Keratinocyte (primary cell): ENCODE results near the gene CEP152. TPM values are rescaled to one million over a fixed set of nuclear protein-coding genes. Genes with fewer than 3 reads are reported as not detected.

Experiments used
- DNase-seq: peaks from one replicate; pipeline ENCODE4 v3.0.0-alpha.2; 2011; ENCODE audit warnings: low read depth, missing footprints, low spot score
- FAIRE-seq: peaks from 2 replicates; lab custom pipeline; 2011; peaks lifted over from hg19 to GRCh38; lab: Jason Lieb, UNC
- H2AFZ ChIP-seq: 2 replicates; pipeline ENCODE4 v1.6.0; 2012; ENCODE audit warnings: low read length, control low read depth, inconsistent platforms; ENCODE audit not compliant: control insufficient read depth
- H3K27ac ChIP-seq: 2 replicates; pipeline ENCODE4 v1.5.1; 2011; ENCODE audit warnings: low read length; ENCODE audit not compliant: control insufficient read depth, insufficient read depth
- H3K27me3 ChIP-seq: 3 replicates; pipeline ENCODE4 v1.6.0; 2011; ENCODE audit warnings: low read length; ENCODE audit not compliant: control insufficient read depth, insufficient read depth; ENCODE audit errors: extremely low read depth
- H3K36me3 ChIP-seq, 2 experiments: 2 replicates in 1 of 2; 3 replicates in 1 of 2; pipeline ENCODE4 v1.5.1; 2011; ENCODE audit warnings: low read length in 2 of 2, mild to moderate bottlenecking in 1 of 2; ENCODE audit not compliant: control insufficient read depth in 2 of 2, insufficient read depth in 2 of 2; ENCODE audit errors: extremely low read depth in 1 of 2
- H3K4me1 ChIP-seq: 3 replicates; pipeline ENCODE4 v1.5.1; 2011; ENCODE audit warnings: low read length; ENCODE audit not compliant: control insufficient read depth, insufficient read depth; ENCODE audit errors: extremely low read depth
- H3K4me2 ChIP-seq: 3 replicates; pipeline ENCODE4 v1.6.0; 2011; ENCODE audit warnings: low read depth, low read length; ENCODE audit not compliant: control insufficient read depth, insufficient read depth; ENCODE audit errors: extremely low read depth
- H3K4me3 ChIP-seq, 3 experiments: fragments of 200-600 bp in 1 of 3; sonication (generic) in 1 of 3; 2 replicates in 2 of 3; 3 replicates in 1 of 3; pipeline ENCODE4 v1.5.1; 2011 to 2016; ENCODE audit warnings: low read length in 3 of 3, mild to moderate bottlenecking in 3 of 3, control low read depth in 2 of 3, inconsistent platforms in 1 of 3, low read depth in 1 of 3, mixed read lengths in 1 of 3, mixed run types in 1 of 3, moderate library complexity in 1 of 3; ENCODE audit not compliant: control insufficient read depth in 2 of 3, insufficient read depth in 2 of 3; ENCODE audit errors: extremely low read depth in 1 of 3
- H3K79me2 ChIP-seq: 2 replicates; pipeline ENCODE4 v1.6.0; 2012; ENCODE audit warnings: low read length; ENCODE audit not compliant: control insufficient read depth, insufficient read depth
- H3K9ac ChIP-seq: 3 replicates; pipeline ENCODE4 v1.6.0; 2011; ENCODE audit warnings: low read length; ENCODE audit not compliant: control insufficient read depth, insufficient read depth; ENCODE audit errors: extremely low read depth
- H3K9me1 ChIP-seq: 3 replicates; pipeline ENCODE4 v1.6.0; 2011; ENCODE audit warnings: low read length; ENCODE audit not compliant: control insufficient read depth, insufficient read depth; ENCODE audit errors: extremely low read depth
- H3K9me3 ChIP-seq: 2 replicates; pipeline ENCODE4 v1.5.1; 2012; ENCODE audit warnings: low read depth, low read length; ENCODE audit not compliant: control insufficient read depth
- H4K20me1 ChIP-seq: 3 replicates; pipeline ENCODE4 v1.6.0; 2011; ENCODE audit warnings: low read length; ENCODE audit not compliant: control insufficient read depth, insufficient read depth; ENCODE audit errors: extremely low read depth
- CTCF ChIP-seq, 3 experiments: IDR thresholded peaks in 1 of 3; conservative IDR thresholded peaks in 1 of 3; optimal IDR thresholded peaks in 1 of 3; 2 replicates in 2 of 3; 3 replicates in 1 of 3; pipeline versions ENCODE3 to v1.5.1; 2011; ENCODE audit warnings: low read length in 3 of 3, mild to moderate bottlenecking in 3 of 3, moderate library complexity in 2 of 3, control low read depth in 1 of 3, inconsistent platforms in 1 of 3; ENCODE audit not compliant: insufficient read depth in 2 of 3; ENCODE audit errors: extremely low read depth in 1 of 3
- EZH2 ChIP-seq: IDR thresholded peaks from one replicate; pipeline ENCODE4 v1.6.1; 2012; ENCODE audit warnings: inconsistent platforms, mild to moderate bottlenecking, low read length, moderate library complexity
- dilution Hi-C: fragments of 300-500 bp; cut with MboI; formaldehyde crosslinking; loops from one replicate; pipeline ENCODE4 v1.7.0; 2020; ENCODE audit warnings: low sequenced_read_pairs; ENCODE audit not compliant: extremely low pct_ligation_motif_present
- polyA plus RNA-seq, 5 experiments: library from polyadenylated mRNA; depleted of rRNA in 3 of 5; stranded (reverse) in 3 of 5; stranded (forward) in 1 of 5; unstranded in 1 of 5; fragments of >200 nt; gene quantifications; 1 replicate in 1 of 5; 2 replicates in 3 of 5; 3 replicates in 1 of 5; pipeline versions ENCODE4 v1.2.1 to v1.2.3, GENCODE V29; 2011 to 2012; ENCODE audit warnings: missing spikeins in 2 of 5, low read depth in 1 of 5, low replicate concordance in 1 of 5

Gene CEP152
- polyA plus RNA-seq, 1 donor (not counting 4 experiments of a cell fraction or from before 2014, with no cell fraction given) = 4.0 TPM

- no peak for TF ChIP-seq CTCF (optimal IDR thresholded peaks at IDR 0.05 in 1 of 3, IDR thresholded peaks at IDR 0.05 in 1 of 3, conservative IDR thresholded peaks at IDR 0.05 in 1 of 3; ENCODE audit: extremely low read depth in 1 of 3, insufficient read depth in 2 of 3, low read length in 3 of 3)
- TF ChIP-seq EZH2 = no peak
- Histone ChIP-seq H3K4me1 (no peaks in the 10 kb centered on the region), H3K36me3 (peaks cover 0 to 8% of the 10 kb centered on the region in 2 experiments), H3K9me3 (no peaks in the 10 kb centered on the region), H4K20me1 (no peaks in the 10 kb centered on the region), H3K27me3 (no peaks in the 10 kb centered on the region), H3K79me2 (no peaks in the 10 kb centered on the region), H3K27ac (no peak overlapping the region), H3K9me1 (no peaks in the 10 kb centered on the region), H3K4me3 (no peak overlapping the region), H2AFZ (no peak overlapping the region), H3K9ac (no peak overlapping the region), H3K4me2 (no peak overlapping the region)
- no peak for DNase-seq
- no peak for FAIRE-seq
- dilution Hi-C loops = no loop called here
Observed at GRCh38 chr15:48777645-48778330, 33.1 kb downstream of the CEP152 start.

GRCh38 chr15:48775546-48775945, 35.3 kb downstream of the CEP152 start:
- Histone ChIP-seq H3K9me1 (no peaks in the 10 kb centered on the region), H3K27ac (no peak overlapping the region), H3K9me3 (no peaks in the 10 kb centered on the region), H2AFZ (no peak overlapping the region), H3K4me2 (no peak overlapping the region), H3K36me3 (peaks cover 0 to 2% of the 10 kb centered on the region in 2 experiments), H4K20me1 (no peaks in the 10 kb centered on the region), H3K4me1 (no peaks in the 10 kb centered on the region), H3K27me3 (no peaks in the 10 kb centered on the region), H3K9ac (no peak overlapping the region), H3K79me2 (no peaks in the 10 kb centered on the region), H3K4me3 (no peak overlapping the region)
- dilution Hi-C loops = no loop called here
- no peak for DNase-seq
- FAIRE-seq = no peak
- TF ChIP-seq CTCF (optimal IDR thresholded peaks at IDR 0.05 in 1 of 3, IDR thresholded peaks at IDR 0.05 in 1 of 3, conservative IDR thresholded peaks at IDR 0.05 in 1 of 3; ENCODE audit: extremely low read depth in 1 of 3, insufficient read depth in 2 of 3, low read length in 3 of 3) (no peak), EZH2 (no peak)
